WTC11 (cell line): ENCODE results near the gene ARMH4. TPM values are rescaled to one million over a fixed set of nuclear protein-coding genes. Genes with fewer than 3 reads are reported as not detected.

ENCODE experiments used
- ATAC-seq: fragments of 200-7000 bp; cut with Tn5 transposase; 2 replicates; pipeline ENCODE4 v1.10.0; 2021; ENCODE audit warnings: mild to moderate bottlenecking, moderate library complexity
- CTCF ChIA-PET: fragments of 300-600 bp; sonication (Branson Sonifier 250); formaldehyde crosslinking; loops from one replicate; lab custom pipeline; 2021; ENCODE audit warnings: antibody characterized with exemption; lab: Charles Lee
- POLR2A ChIA-PET: fragments of 350-600 bp; sonication (Branson Sonifier 250); formaldehyde crosslinking; loops from one replicate; lab custom pipeline; 2021; ENCODE audit warnings: antibody characterized with exemption; lab: Charles Lee
- DNase-seq: peaks from one replicate; pipeline ENCODE4 v3.0.0; 2021; ENCODE audit warnings: low spot score
- H3K27ac Mint-ChIP-seq: 2 replicates; pipeline ENCODE4 v1.8.0; 2021; ENCODE audit warnings: mixed read lengths
- H3K27me3 Mint-ChIP-seq: 2 replicates; pipeline ENCODE4 v1.8.0; 2021; ENCODE audit warnings: low read depth, mild to moderate bottlenecking, moderate library complexity, mixed read lengths
- H3K36me3 Mint-ChIP-seq: 2 replicates; pipeline ENCODE4 v1.8.0; 2021; ENCODE audit warnings: mixed read lengths
- H3K4me1 Mint-ChIP-seq: 2 replicates; pipeline ENCODE4 v1.8.0; 2022; ENCODE audit warnings: mixed read lengths
- H3K4me3 Mint-ChIP-seq: 2 replicates; pipeline ENCODE4 v1.8.0; 2021; ENCODE audit warnings: mild to moderate bottlenecking, moderate library complexity, mixed read lengths
- H3K9me3 Mint-ChIP-seq: 2 replicates; pipeline ENCODE4 v1.8.0; 2021; ENCODE audit warnings: mixed read lengths
- ATF1 ChIP-seq: sonication (generic); formaldehyde crosslinking; IDR thresholded peaks from 2 replicates; pipeline ENCODE4 v1.8.1; 2023; ENCODE audit warnings: mild to moderate bottlenecking, moderate library complexity, missing genetic modification reagents
- GRHL2 ChIP-seq: fragments of 250-450 bp; sonication (Bioruptor Pico); IDR thresholded peaks from 2 replicates; pipeline ENCODE4 v1.8.0; 2022; ENCODE audit warnings: mild to moderate bottlenecking, moderate library complexity; ENCODE audit not compliant: insufficient replicate concordance, severe bottlenecking
- HMGA2 ChIP-seq: fragments of 250-450 bp; sonication (Bioruptor Pico); IDR thresholded peaks from 2 replicates; pipeline ENCODE4 v1.4.0; 2021; ENCODE audit warnings: mild to moderate bottlenecking, moderate library complexity
- SMAD4 ChIP-seq: sonication (generic); formaldehyde crosslinking; IDR thresholded peaks from 2 replicates; pipeline ENCODE4 v1.8.0; 2022; ENCODE audit warnings: mild to moderate bottlenecking, missing genetic modification reagents
- ZNF121 ChIP-seq: sonication (generic); formaldehyde crosslinking; IDR thresholded peaks from 2 replicates; pipeline ENCODE4 v1.8.0; 2023; ENCODE audit warnings: missing genetic modification reagents
- ZNF423 ChIP-seq: fragments of 250-450 bp; sonication (Bioruptor Pico); IDR thresholded peaks from 2 replicates; pipeline ENCODE4 v2.1.2; 2022; ENCODE audit warnings: mild to moderate bottlenecking, moderate library complexity
- total RNA-seq: library from RNA; stranded (reverse); gene quantifications from 3 replicates; pipeline ENCODE4 v1.2.3, GENCODE V29; 2021
- TF ChIP-seq, protein P1 (sequence below): sonication (generic); formaldehyde crosslinking; IDR thresholded peaks from 2 replicates; pipeline ENCODE4 v1.8.0; 2023; ENCODE audit warnings: missing genetic modification reagents, mild to moderate bottlenecking, borderline replicate concordance
- TF ChIP-seq, protein P2 (sequence below): sonication (generic); formaldehyde crosslinking; IDR thresholded peaks from 2 replicates; pipeline ENCODE4 v1.8.0; 2022; ENCODE audit warnings: mild to moderate bottlenecking, missing genetic modification reagents
- TF ChIP-seq, protein P3 (sequence below): sonication (generic); formaldehyde crosslinking; IDR thresholded peaks from 2 replicates; pipeline ENCODE4 v1.8.0; 2022; ENCODE audit warnings: mild to moderate bottlenecking, missing genetic modification reagents
- TF ChIP-seq, protein P4 (sequence below): sonication (generic); formaldehyde crosslinking; IDR thresholded peaks from 2 replicates; pipeline ENCODE4 v1.8.1; 2022; ENCODE audit warnings: low read depth, mild to moderate bottlenecking, moderate library complexity, missing genetic modification reagents, borderline replicate concordance
- TF ChIP-seq, protein P5 (sequence below): fragments of 200-600 bp; IDR thresholded peaks from 2 replicates; pipeline ENCODE4 v1.8.0; 2022; ENCODE audit warnings: antibody characterized with exemption
- TF ChIP-seq, protein P6 (sequence below): sonication (generic); formaldehyde crosslinking; IDR thresholded peaks from 2 replicates; pipeline ENCODE4 v1.8.1; 2023; ENCODE audit warnings: mild to moderate bottlenecking, missing genetic modification reagents, moderate library complexity
- TF ChIP-seq, protein P7 (sequence below): sonication (generic); formaldehyde crosslinking; IDR thresholded peaks from 2 replicates; pipeline ENCODE4 v1.8.1; 2022; ENCODE audit warnings: low read depth, missing genetic modification reagents, borderline replicate concordance
- TF ChIP-seq, protein P8 (sequence below): fragments of 250-450 bp; sonication (Bioruptor Pico); IDR thresholded peaks from 2 replicates; pipeline ENCODE4 v1.8.0; 2021; ENCODE audit warnings: mild to moderate bottlenecking

The ARMH4 gene
- total RNA-seq, 1 experiment from 2014 or later: 12.2 TPM

DNA sequence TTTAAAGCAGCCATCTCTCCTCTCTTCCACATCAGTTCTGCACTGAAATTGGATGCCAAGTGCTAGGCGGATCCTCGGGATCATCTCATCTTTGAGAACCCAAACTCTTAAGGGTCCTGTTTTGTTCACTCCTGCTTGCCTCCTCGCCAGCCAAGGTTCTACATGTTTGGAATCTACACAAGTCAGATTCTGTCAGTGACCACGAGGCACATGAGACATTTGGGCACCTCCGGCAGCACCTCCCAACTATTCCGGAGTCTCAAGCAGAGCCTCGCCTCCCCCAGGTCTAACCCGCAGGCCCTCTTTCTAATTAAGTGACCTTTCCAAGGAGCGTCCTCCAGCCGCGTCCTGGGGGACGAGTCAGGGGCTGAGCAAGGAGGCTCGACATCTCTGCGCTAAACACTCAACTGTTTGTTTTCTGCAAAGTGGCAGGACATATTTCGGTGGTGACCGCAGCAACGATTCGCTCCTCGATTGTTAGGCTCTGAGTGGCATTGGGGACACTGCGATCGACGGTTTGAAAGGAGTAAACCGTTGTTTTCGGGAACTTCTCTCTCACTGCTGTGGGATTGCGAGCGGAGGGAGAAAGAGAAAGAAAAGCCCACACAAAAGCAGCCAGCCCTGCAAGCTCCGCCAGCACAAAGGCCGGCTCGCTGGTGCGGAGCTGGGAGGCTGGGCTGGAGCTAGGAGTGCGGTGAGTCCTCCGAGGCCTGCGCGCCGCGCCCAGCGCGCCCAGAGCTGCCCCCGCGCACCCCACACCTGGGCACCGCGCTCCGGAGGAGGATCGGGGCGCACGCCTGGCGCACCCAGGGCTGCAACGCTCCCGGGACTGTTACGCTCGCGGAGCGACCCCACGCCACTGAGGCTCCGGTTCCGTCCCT is 640 bp downstream of the ARMH4 start (continued):
- TF ChIP-seq, protein P1, sequence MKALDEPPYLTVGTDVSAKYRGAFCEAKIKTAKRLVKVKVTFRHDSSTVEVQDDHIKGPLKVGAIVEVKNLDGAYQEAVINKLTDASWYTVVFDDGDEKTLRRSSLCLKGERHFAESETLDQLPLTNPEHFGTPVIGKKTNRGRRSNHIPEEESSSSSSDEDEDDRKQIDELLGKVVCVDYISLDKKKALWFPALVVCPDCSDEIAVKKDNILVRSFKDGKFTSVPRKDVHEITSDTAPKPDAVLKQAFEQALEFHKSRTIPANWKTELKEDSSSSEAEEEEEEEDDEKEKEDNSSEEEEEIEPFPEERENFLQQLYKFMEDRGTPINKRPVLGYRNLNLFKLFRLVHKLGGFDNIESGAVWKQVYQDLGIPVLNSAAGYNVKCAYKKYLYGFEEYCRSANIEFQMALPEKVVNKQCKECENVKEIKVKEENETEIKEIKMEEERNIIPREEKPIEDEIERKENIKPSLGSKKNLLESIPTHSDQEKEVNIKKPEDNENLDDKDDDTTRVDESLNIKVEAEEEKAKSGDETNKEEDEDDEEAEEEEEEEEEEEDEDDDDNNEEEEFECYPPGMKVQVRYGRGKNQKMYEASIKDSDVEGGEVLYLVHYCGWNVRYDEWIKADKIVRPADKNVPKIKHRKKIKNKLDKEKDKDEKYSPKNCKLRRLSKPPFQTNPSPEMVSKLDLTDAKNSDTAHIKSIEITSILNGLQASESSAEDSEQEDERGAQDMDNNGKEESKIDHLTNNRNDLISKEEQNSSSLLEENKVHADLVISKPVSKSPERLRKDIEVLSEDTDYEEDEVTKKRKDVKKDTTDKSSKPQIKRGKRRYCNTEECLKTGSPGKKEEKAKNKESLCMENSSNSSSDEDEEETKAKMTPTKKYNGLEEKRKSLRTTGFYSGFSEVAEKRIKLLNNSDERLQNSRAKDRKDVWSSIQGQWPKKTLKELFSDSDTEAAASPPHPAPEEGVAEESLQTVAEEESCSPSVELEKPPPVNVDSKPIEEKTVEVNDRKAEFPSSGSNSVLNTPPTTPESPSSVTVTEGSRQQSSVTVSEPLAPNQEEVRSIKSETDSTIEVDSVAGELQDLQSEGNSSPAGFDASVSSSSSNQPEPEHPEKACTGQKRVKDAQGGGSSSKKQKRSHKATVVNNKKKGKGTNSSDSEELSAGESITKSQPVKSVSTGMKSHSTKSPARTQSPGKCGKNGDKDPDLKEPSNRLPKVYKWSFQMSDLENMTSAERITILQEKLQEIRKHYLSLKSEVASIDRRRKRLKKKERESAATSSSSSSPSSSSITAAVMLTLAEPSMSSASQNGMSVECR: 0 out of 2 replicates have a peak, but pooled peaks have one; percentile 39
- TF ChIP-seq HMGA2: no peak
- TF ChIP-seq, protein P2, sequence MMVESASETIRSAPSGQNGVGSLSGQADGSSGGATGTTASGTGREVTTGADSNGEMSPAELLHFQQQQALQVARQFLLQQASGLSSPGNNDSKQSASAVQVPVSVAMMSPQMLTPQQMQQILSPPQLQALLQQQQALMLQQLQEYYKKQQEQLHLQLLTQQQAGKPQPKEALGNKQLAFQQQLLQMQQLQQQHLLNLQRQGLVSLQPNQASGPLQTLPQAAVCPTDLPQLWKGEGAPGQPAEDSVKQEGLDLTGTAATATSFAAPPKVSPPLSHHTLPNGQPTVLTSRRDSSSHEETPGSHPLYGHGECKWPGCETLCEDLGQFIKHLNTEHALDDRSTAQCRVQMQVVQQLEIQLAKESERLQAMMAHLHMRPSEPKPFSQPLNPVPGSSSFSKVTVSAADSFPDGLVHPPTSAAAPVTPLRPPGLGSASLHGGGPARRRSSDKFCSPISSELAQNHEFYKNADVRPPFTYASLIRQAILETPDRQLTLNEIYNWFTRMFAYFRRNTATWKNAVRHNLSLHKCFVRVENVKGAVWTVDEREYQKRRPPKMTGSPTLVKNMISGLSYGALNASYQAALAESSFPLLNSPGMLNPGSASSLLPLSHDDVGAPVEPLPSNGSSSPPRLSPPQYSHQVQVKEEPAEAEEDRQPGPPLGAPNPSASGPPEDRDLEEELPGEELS (CRISPR knock-in tag): 0 out of 2 replicates have a peak, but pooled peaks have one; percentile 42
- TF ChIP-seq, protein P3, sequence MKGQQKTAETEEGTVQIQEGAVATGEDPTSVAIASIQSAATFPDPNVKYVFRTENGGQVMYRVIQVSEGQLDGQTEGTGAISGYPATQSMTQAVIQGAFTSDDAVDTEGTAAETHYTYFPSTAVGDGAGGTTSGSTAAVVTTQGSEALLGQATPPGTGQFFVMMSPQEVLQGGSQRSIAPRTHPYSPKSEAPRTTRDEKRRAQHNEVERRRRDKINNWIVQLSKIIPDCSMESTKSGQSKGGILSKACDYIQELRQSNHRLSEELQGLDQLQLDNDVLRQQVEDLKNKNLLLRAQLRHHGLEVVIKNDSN: 0 out of 2 replicates have a peak, but pooled peaks have one; percentile 19

DNA sequence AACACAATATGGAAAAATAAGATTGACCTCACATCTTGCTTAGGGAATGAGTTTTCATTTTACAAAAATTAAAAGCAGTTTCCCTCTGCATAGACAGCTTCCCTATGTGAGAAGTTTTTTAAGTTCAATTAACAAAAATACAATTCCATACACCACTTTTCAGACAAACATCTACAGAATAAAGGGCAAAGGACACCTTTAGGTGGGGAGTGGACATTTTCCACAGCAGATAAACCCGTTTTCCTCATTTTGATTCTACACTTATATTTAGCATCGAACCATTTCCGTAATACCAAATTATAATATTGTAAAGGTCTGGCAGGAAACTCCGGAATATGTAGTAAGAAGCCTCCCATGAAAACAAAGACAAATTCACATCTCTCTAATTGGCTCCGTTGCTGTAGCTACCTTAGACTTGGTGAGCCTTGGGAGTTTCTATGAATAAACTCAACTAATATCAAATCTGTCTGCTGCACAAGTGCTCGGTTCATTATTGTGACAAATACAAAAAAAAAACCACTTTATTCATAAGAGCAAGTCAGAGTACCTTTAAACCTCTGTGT is 1.7 kb downstream of the ARMH4 start:
- peaks cover 35% of the 10 kb centered on the region for H3K4me1 Mint-ChIP-seq
- ChIA-PET CTCF (interaction anchor here (1.4 kb wide), 1 partner anchor 20 kb away, joined by 3 read pairs; no protein-coding TSS in a partner anchor), POLR2A (no interaction called here)
- peak overlapping the region; percentile 82 for H3K4me3 Mint-ChIP-seq
- no peaks in the 10 kb centered on the region for H3K9me3 Mint-ChIP-seq
- no peak overlapping the region for H3K27ac Mint-ChIP-seq
- ATAC-seq (no peak), DNase-seq (no peak)
- peaks cover 34% of the 10 kb centered on the region for H3K27me3 Mint-ChIP-seq
- H3K36me3 Mint-ChIP-seq: no peaks in the 10 kb centered on the region
- TF ChIP-seq, protein P4, sequence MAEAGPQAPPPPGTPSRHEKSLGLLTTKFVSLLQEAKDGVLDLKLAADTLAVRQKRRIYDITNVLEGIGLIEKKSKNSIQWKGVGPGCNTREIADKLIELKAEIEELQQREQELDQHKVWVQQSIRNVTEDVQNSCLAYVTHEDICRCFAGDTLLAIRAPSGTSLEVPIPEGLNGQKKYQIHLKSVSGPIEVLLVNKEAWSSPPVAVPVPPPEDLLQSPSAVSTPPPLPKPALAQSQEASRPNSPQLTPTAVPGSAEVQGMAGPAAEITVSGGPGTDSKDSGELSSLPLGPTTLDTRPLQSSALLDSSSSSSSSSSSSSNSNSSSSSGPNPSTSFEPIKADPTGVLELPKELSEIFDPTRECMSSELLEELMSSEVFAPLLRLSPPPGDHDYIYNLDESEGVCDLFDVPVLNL (CRISPR knock-in tag): no peak
- TF ChIP-seq ATF1 (CRISPR knock-in tag): no peak
- no peak for TF ChIP-seq ZNF121 (CRISPR knock-in tag)
- no peak for TF ChIP-seq ZNF423 (CRISPR knock-in tag)
- TF ChIP-seq, protein P5, sequence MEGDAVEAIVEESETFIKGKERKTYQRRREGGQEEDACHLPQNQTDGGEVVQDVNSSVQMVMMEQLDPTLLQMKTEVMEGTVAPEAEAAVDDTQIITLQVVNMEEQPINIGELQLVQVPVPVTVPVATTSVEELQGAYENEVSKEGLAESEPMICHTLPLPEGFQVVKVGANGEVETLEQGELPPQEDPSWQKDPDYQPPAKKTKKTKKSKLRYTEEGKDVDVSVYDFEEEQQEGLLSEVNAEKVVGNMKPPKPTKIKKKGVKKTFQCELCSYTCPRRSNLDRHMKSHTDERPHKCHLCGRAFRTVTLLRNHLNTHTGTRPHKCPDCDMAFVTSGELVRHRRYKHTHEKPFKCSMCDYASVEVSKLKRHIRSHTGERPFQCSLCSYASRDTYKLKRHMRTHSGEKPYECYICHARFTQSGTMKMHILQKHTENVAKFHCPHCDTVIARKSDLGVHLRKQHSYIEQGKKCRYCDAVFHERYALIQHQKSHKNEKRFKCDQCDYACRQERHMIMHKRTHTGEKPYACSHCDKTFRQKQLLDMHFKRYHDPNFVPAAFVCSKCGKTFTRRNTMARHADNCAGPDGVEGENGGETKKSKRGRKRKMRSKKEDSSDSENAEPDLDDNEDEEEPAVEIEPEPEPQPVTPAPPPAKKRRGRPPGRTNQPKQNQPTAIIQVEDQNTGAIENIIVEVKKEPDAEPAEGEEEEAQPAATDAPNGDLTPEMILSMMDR: no peak
- TF ChIP-seq, protein P6, sequence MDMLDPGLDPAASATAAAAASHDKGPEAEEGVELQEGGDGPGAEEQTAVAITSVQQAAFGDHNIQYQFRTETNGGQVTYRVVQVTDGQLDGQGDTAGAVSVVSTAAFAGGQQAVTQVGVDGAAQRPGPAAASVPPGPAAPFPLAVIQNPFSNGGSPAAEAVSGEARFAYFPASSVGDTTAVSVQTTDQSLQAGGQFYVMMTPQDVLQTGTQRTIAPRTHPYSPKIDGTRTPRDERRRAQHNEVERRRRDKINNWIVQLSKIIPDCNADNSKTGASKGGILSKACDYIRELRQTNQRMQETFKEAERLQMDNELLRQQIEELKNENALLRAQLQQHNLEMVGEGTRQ (CRISPR knock-in tag): no peak
- TF ChIP-seq SMAD4 (CRISPR knock-in tag): no peak
- no peak for TF ChIP-seq GRHL2
- TF ChIP-seq, protein P1: no peak
- TF ChIP-seq, protein P7, sequence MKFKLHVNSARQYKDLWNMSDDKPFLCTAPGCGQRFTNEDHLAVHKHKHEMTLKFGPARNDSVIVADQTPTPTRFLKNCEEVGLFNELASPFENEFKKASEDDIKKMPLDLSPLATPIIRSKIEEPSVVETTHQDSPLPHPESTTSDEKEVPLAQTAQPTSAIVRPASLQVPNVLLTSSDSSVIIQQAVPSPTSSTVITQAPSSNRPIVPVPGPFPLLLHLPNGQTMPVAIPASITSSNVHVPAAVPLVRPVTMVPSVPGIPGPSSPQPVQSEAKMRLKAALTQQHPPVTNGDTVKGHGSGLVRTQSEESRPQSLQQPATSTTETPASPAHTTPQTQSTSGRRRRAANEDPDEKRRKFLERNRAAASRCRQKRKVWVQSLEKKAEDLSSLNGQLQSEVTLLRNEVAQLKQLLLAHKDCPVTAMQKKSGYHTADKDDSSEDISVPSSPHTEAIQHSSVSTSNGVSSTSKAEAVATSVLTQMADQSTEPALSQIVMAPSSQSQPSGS (CRISPR knock-in tag): no peak
- TF ChIP-seq, protein P8, sequence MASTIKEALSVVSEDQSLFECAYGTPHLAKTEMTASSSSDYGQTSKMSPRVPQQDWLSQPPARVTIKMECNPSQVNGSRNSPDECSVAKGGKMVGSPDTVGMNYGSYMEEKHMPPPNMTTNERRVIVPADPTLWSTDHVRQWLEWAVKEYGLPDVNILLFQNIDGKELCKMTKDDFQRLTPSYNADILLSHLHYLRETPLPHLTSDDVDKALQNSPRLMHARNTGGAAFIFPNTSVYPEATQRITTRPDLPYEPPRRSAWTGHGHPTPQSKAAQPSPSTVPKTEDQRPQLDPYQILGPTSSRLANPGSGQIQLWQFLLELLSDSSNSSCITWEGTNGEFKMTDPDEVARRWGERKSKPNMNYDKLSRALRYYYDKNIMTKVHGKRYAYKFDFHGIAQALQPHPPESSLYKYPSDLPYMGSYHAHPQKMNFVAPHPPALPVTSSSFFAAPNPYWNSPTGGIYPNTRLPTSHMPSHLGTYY (CRISPR knock-in tag): no peak
